Umbilical cord (tissue), 2 donors: ENCODE data around the gene EIF3L. TPM values are rescaled to one million over a fixed set of nuclear protein-coding genes. Genes with fewer than 3 reads are reported as not detected.
"Not testable (repeated sequence)": the region's sequence is repeated elsewhere in the genome, so short reads cannot be mapped to it uniquely, and the experiment has no call there.

ENCODE experiments used
- DNase-seq: peaks from one replicate; pipeline ENCODE4 v3.0.0-alpha.2; 2015; ENCODE audit warnings: low spot score
- total RNA-seq: library from RNA; depleted of rRNA; stranded (reverse); fragments of >200 nt; gene quantifications from one replicate; pipeline ENCODE4 v1.2.3, GENCODE V29; 2014; ENCODE audit warnings: low replicate concordance; ENCODE audit not compliant: insufficient read depth

Gene EIF3L
- 268 TPM for total RNA-seq

DNA sequence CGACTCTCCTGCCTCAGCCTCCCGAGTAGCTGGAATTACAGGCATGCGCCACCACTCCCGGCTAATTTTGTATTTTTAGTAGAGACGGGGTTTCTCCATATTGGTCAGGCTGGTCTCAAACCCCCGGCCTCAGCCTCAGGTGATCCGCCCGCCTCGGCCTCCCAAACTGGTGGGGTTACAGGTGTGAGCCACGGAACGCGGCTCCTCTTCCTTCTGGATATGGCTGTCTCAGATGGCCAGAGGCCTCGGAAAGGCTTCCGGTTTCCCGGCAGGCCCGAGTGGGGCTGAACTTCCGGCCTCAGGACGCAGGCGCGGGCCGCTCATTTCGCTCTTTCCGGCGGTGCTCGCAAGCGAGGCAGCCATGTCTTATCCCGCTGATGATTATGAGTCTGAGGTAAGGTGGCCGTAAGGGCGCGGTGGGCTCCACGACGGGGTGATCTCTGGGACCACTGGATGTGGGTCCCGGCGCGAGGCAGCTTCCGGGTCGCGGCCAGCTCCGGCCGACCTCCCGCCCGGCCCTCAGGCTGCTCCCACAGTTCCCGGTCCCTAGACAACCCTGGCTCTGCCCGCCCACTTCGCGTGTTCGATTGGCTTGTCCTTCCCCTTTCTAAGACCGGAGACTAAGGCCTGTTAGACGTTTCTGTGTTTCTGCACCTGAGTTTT is at the start of gene EIF3L:
Gene EIF3L (plus strand): TSS at position 331 of the 663 bp plus-strand sequence. CDS start 31 bp downstream, at position 362.
- peak; percentile 95 for DNase-seq

DNA sequence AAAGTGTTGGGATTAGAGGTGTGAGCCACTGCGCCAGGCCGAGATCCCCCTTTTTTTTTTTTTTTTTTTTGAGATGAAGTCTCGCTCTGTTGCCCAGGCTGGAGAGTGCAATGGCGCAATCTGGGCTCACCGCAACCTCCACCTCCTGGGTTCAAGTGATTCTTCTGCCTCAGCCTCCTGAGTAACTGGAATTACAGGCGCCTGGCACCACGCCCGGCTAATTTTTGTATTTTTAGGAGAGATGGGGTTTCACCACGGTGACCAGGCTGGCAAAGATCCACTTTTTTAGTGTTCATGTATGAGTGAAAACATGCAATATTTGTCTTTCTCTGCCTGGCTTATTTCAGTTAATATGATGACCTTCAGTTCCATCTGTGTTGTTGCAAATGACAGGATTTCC is 49.2 kb upstream of the EIF3L start:
- not testable (repeated sequence) for DNase-seq

DNA sequence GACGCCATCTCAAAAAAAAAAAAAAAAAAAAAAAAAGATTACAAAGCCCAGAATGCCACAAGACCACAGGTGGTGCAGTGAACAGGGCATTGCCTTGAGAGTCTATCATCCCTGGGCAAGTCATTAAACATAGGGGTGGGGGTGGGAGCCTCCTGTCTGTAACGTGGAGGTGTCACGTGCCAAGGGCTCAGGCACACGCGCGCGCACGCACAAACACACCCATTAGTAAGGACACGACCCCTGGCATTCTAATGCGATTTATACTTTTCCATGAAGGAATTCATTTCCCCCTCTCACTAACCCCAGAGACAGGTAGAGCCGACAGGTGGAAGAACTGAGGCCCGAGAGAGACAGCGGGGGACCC is 47.3 kb upstream of the EIF3L start:
- no peak for DNase-seq

GRCh38 chr22:37802310-37803194 is 46.7 kb upstream of the EIF3L start:
- DNase-seq = peak; percentile 71

DNA sequence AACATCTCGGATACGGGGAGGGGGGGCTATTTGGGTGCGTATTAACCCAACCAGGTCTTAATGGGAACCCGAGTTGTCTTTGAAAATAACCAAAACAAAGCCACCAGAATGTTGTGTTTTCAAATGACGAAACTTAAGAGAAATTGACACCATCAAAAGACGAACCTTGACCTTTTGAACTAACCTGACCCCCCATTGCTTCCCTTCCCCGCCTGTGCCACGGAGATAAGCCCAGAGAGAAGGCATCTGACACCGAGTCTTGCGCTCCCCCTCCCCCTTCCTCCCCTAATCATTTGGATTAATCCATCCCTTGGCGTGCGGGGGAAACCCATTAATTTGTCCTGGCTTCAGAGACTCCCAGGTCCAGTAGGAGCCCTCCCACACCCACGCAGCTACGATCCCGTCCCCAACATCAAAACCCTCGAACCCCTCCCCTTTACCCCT is 46.0 kb upstream of the EIF3L start:
- no peak for DNase-seq

GRCh38 chr22:37803639-37804351 is 45.4 kb upstream of the EIF3L start:
- DNase-seq = no peak

- no peak for DNase-seq
Measured at GRCh38 chr22:37804352-37804880, 44.8 kb upstream of the EIF3L start.

GRCh38 chr22:37804881-37805809 is 44.1 kb upstream of the EIF3L start:
- DNase-seq = peak; percentile 88

DNA sequence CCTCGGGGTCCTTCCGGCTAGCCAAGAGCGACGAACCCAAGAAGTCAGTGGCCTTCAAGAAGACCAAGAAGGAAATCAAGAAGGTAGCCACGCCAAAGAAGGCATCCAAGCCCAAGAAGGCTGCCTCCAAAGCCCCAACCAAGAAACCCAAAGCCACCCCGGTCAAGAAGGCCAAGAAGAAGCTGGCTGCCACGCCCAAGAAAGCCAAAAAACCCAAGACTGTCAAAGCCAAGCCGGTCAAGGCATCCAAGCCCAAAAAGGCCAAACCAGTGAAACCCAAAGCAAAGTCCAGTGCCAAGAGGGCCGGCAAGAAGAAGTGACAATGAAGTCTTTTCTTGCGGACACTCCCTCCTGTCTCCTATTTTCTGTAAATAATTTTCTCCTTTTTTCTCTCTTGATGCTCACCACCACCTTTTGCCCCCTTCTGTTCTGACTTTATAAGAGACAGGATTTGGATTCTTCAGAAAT is 43.4 kb upstream of the EIF3L start:
- DNase-seq = no peak

GRCh38 chr22:37806409-37807333 is 42.5 kb upstream of the EIF3L start:
- DNase-seq = peak; percentile 38

DNA sequence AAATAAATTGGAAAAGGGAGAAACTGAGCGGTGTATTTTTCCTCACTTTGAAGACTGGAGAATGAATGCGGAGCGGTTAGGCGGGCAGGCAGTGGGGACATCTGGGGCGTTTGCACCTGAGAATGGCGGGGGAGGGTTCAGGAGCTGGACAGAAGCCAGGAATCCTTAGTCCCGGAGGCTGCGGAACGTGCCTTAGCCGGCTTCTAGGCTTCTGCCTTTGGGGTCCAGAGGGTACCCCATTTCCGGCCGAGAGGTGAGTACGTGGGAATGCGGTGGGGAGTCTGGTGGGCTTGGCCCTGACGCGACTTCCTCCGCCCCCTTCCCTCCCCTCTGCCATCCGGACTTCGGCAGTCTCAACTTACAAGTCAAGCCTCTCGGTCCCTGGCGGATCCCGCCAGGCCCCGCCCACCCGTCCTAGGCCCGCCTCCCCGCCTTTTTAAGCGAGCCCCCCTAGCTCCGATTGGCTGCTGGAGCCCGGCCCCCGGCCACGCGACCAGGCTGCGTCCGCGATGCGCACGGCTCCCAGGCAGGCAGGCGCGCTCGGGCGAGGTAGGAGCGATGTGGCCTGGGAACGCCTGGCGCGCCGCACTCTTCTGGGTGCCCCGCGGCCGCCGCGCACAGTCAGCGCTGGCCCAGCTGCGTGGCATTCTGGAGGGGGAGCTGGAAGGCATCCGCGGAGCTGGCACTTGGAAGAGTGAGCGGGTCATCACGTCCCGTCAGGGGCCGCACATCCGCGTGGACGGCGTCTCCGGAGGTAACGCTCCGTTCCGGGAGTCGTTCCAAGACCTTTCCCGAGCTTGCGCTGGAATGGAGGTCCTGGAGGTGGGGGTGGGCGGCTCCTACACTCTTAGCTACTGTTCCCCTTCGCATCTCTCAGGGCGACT is 41.6 kb upstream of the EIF3L start, which contains the start of gene GCAT:
Gene GCAT (plus strand): TSS at position 525 of the 884 bp plus-strand sequence. CDS start 34 bp downstream, at position 559.
- DNase-seq = peak; percentile 98

- no peak for DNase-seq
Measured at GRCh38 chr22:37808294-37808657, 40.9 kb upstream of the EIF3L start.

DNA sequence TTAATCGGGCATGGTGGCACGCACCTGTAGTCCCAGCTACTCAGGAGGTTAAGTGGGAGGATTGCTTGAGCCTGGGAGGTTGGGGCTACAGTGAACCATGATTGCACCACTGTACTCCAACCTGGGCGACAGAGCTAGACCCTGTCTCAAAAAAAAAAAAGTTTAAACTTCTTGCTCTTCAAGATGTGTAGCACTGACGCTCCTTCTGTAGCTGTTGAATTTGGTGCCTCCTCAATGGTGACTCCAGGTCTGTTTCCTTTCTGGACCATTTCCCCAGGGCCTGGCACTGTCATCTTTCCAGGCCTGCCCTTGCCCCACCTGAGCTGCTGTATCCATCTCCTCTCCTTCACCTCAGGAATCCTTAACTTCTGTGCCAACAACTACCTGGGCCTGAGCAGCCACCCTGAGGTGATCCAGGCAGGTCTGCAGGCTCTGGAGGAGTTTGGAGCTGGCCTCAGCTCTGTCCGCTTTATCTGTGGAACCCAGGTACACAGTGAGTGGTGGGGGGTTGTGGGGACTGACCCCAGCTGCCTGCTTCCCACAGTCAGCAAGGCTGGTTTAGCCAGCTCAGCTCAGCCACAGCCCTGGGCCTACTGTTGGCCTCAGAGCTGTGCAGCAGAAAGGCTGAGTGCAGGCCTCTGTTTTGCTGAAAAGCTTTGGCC is 39.4 kb upstream of the EIF3L start:
- DNase-seq = no peak

- DNase-seq = no peak
Measured at GRCh38 chr22:37811867-37812266, 37.4 kb upstream of the EIF3L start.

- no peak for DNase-seq
Measured at GRCh38 chr22:37812869-37813678, 36.1 kb upstream of the EIF3L start.

DNA sequence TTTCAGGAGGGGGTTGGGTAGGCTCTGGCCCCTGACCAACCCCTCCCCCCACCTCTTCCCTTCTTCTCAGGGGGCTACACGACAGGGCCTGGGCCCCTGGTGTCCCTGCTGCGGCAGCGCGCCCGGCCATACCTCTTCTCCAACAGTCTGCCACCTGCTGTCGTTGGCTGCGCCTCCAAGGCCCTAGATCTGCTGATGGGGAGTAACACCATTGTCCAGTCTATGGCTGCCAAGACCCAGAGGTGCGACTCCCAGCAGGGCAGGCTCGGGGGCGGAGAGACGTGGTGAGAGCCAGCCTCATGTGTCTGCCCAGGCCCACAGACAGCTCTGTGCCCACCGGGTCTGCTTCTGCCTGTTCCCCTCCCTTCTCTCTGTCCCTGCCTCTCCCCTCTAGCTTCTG is 33.6 kb upstream of the EIF3L start:
- DNase-seq = no peak
